SK-N-SH treated with all-trans-retinoic acid at 6 μM for 48 hours (cell line): ENCODE data around the gene TAF9B.

Experiments used
- BACH2 ChIP-seq: fragments of 250-450 bp; sonication (Bioruptor Pico); IDR thresholded peaks from 2 replicates; pipeline ENCODE4 v1.9.0; 2021; ENCODE audit warnings: mild to moderate bottlenecking, borderline replicate concordance
- CREB5 ChIP-seq: fragments of 250-450 bp; sonication (Bioruptor Pico); IDR thresholded peaks from 2 replicates; pipeline ENCODE4 v1.5.1; 2020; ENCODE audit warnings: low read depth, mild to moderate bottlenecking, moderate library complexity
- PPARA ChIP-seq: fragments of 250-450 bp; sonication (Bioruptor Pico); IDR thresholded peaks from 2 replicates; pipeline ENCODE4 v1.5.0; 2020; ENCODE audit warnings: mild to moderate bottlenecking, borderline replicate concordance

- TF ChIP-seq BACH2 (CRISPR knock-in tag) (no peak), PPARA (CRISPR knock-in tag) (no peak), CREB5 (CRISPR knock-in tag) (no peak)
These were observed 14.3 kb downstream of the TAF9B start for GRCh38 chrX:78125148-78125547.
